Measurements from ENCODE around the gene DIP2B. TPM values are rescaled to one million over a fixed set of nuclear protein-coding genes. Genes with fewer than 3 reads are reported as not detected.

Gene DIP2B
- total and polyA plus RNA-seq, 2 donors (not counting 1 experiment from before 2014, with no cell fraction given), result 12.6 to 21.0 TPM

DNA sequence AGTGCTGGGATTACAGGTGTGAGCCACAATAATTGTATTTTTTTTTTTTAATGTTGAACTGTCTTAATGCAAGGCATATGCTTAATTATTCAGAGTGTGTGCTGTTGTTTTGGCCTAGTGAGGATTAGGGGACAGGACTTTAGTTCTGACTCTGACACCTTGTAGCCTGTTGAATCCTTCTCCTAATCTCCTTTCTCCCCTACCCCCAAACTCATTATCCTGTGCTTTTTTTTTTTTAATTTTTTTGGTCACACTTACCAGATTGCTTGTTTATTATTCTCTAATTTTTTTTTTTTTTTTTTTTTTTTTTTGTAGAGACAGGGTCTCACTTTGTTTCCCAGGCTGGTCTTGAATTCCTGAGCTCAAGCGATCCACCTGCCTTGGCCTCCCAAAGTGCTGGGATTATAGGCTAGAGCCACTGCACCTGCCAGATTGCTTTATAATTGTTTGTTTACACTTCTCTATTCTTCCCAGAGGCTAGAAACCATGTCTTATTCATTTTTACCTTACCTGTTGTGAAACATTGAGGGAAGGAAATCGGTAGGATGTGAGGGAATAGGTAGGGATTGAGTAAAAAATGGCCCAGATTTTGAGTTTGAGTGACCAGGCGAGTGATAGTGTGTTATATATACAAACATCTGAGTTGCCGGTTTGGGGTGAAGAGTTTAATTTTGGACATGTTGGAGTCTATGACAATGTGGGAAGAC, 32.2 kb downstream of the DIP2B start:
- no peak for DNase-seq (ENCODE audit: low read depth in 2 of 2)
- no peak overlapping the region for H3K4me3 ChIP-seq (replicated peaks in 1 of 4; ENCODE audit: control extremely low read depth in 1 of 4, insufficient read depth in 1 of 4, low read depth in 3 of 4, low read length in 4 of 4)
- no peaks in the 10 kb centered on the region for H3K36me3 ChIP-seq (ENCODE audit: control insufficient read depth, insufficient read depth, low read length)
- H3K9ac ChIP-seq (ENCODE audit: insufficient read depth, low read length), result no peak overlapping the region
- H4K20me1 ChIP-seq (ENCODE audit: control insufficient read depth, extremely low read depth, insufficient read depth, low read length), result no peaks in the 10 kb centered on the region
- peak overlapping the region; percentile 21 for H3K4me2 ChIP-seq (ENCODE audit: extremely low read depth, insufficient read depth, low read length)
- H3K9me3 ChIP-seq (ENCODE audit: control insufficient read depth, insufficient read depth, low read depth, low read length), result no peaks in the 10 kb centered on the region
- no peak overlapping the region for H3K27ac ChIP-seq (ENCODE audit: insufficient read depth, low read length)
- peaks cover 11% of the 10 kb centered on the region for H3K4me1 ChIP-seq (ENCODE audit: control insufficient read depth, extremely low read depth, insufficient read depth, low read length)
- no peak overlapping the region for H2AFZ ChIP-seq (ENCODE audit: low read length)
- peaks cover 4% of the 10 kb centered on the region for H3K79me2 ChIP-seq (ENCODE audit: control insufficient read depth, insufficient read depth, low read length)
- no peaks in the 10 kb centered on the region for H3K27me3 ChIP-seq (ENCODE audit: control insufficient read depth, insufficient read depth, low read length)
- TF ChIP-seq EZH2 (IDR thresholded peaks at IDR 0.05; ENCODE audit: low read length, missing control alignments), result no peak
- TF ChIP-seq, protein P1, sequence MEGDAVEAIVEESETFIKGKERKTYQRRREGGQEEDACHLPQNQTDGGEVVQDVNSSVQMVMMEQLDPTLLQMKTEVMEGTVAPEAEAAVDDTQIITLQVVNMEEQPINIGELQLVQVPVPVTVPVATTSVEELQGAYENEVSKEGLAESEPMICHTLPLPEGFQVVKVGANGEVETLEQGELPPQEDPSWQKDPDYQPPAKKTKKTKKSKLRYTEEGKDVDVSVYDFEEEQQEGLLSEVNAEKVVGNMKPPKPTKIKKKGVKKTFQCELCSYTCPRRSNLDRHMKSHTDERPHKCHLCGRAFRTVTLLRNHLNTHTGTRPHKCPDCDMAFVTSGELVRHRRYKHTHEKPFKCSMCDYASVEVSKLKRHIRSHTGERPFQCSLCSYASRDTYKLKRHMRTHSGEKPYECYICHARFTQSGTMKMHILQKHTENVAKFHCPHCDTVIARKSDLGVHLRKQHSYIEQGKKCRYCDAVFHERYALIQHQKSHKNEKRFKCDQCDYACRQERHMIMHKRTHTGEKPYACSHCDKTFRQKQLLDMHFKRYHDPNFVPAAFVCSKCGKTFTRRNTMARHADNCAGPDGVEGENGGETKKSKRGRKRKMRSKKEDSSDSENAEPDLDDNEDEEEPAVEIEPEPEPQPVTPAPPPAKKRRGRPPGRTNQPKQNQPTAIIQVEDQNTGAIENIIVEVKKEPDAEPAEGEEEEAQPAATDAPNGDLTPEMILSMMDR (conservative IDR thresholded peaks at IDR 0.05 in 1 of 2, IDR thresholded peaks at IDR 0.05 in 1 of 2; ENCODE audit: low read depth in 1 of 2, low read length in 2 of 2), result no peak

DNA sequence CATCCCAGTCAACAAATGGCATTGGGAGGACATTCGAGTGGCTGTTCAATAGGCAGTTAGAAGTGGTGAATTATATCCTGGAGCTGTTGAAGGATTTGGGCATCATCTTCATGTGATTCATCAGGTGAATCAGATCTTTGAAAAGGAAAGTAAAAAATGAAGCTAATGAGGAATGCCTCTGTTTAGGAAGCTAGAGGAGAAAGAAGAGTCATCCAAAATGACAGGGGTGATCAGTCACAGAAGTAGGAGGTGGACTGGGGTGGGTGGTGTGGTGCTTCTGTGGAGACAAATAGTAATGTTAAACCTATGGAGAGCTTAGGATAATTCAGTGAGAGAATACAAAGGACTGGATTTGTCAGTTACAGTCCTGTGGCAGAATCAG, 32.7 kb downstream of the DIP2B start:
- H3K4me2 ChIP-seq (ENCODE audit: extremely low read depth, insufficient read depth, low read length), result peak overlapping the region; percentile 21
- H2AFZ ChIP-seq (ENCODE audit: low read length), result no peak overlapping the region
- peaks cover 4% of the 10 kb centered on the region for H3K79me2 ChIP-seq (ENCODE audit: control insufficient read depth, insufficient read depth, low read length)
- no peaks in the 10 kb centered on the region for H3K27me3 ChIP-seq (ENCODE audit: control insufficient read depth, insufficient read depth, low read length)
- no peak overlapping the region for H3K27ac ChIP-seq (ENCODE audit: insufficient read depth, low read length)
- H3K36me3 ChIP-seq (ENCODE audit: control insufficient read depth, insufficient read depth, low read length), result no peaks in the 10 kb centered on the region
- H3K4me1 ChIP-seq (ENCODE audit: control insufficient read depth, extremely low read depth, insufficient read depth, low read length), result peaks cover 6% of the 10 kb centered on the region
- no peaks in the 10 kb centered on the region for H4K20me1 ChIP-seq (ENCODE audit: control insufficient read depth, extremely low read depth, insufficient read depth, low read length)
- DNase-seq (ENCODE audit: low read depth in 2 of 2), result peak in 1 of 2 donors; percentile 87
- H3K9ac ChIP-seq (ENCODE audit: insufficient read depth, low read length), result no peak overlapping the region
- TF ChIP-seq EZH2 (IDR thresholded peaks at IDR 0.05; ENCODE audit: low read length, missing control alignments), result no peak
- TF ChIP-seq, protein P1 (conservative IDR thresholded peaks at IDR 0.05 in 1 of 2, IDR thresholded peaks at IDR 0.05 in 1 of 2; ENCODE audit: low read depth in 1 of 2, low read length in 2 of 2), result no peak
- H3K4me3 ChIP-seq (replicated peaks in 1 of 4; ENCODE audit: control extremely low read depth in 1 of 4, insufficient read depth in 1 of 4, low read depth in 3 of 4, low read length in 4 of 4), result no peak overlapping the region
- H3K9me3 ChIP-seq (ENCODE audit: control insufficient read depth, insufficient read depth, low read depth, low read length), result no peaks in the 10 kb centered on the region

GRCh38 chr12:50538182-50538581, 33.4 kb downstream of the DIP2B start:
- H2AFZ ChIP-seq (ENCODE audit: low read length), result no peak overlapping the region
- H3K27me3 ChIP-seq (ENCODE audit: control insufficient read depth, insufficient read depth, low read length), result no peaks in the 10 kb centered on the region
- TF ChIP-seq EZH2 (IDR thresholded peaks at IDR 0.05; ENCODE audit: low read length, missing control alignments), result no peak
- TF ChIP-seq, protein P1 (conservative IDR thresholded peaks at IDR 0.05 in 1 of 2, IDR thresholded peaks at IDR 0.05 in 1 of 2; ENCODE audit: low read depth in 1 of 2, low read length in 2 of 2), result no peak
- H3K9ac ChIP-seq (ENCODE audit: insufficient read depth, low read length), result no peak overlapping the region
- no peak overlapping the region for H3K27ac ChIP-seq (ENCODE audit: insufficient read depth, low read length)
- H3K79me2 ChIP-seq (ENCODE audit: control insufficient read depth, insufficient read depth, low read length), result peaks cover 4% of the 10 kb centered on the region
- H3K4me1 ChIP-seq (ENCODE audit: control insufficient read depth, extremely low read depth, insufficient read depth, low read length), result peaks cover 5% of the 10 kb centered on the region
- no peak overlapping the region for H3K4me3 ChIP-seq (replicated peaks in 1 of 4; ENCODE audit: control extremely low read depth in 1 of 4, insufficient read depth in 1 of 4, low read depth in 3 of 4, low read length in 4 of 4)
- H3K4me2 ChIP-seq (ENCODE audit: extremely low read depth, insufficient read depth, low read length), result no peak overlapping the region
- no peaks in the 10 kb centered on the region for H4K20me1 ChIP-seq (ENCODE audit: control insufficient read depth, extremely low read depth, insufficient read depth, low read length)
- no peak for DNase-seq (ENCODE audit: low read depth in 2 of 2)
- H3K9me3 ChIP-seq (ENCODE audit: control insufficient read depth, insufficient read depth, low read depth, low read length), result no peaks in the 10 kb centered on the region
- H3K36me3 ChIP-seq (ENCODE audit: control insufficient read depth, insufficient read depth, low read length), result no peaks in the 10 kb centered on the region
